ENCODE data around the gene ASIC3.
A peak's percentile ranks its signal among the peaks of the same experiment; 100 is the strongest.

DNA sequence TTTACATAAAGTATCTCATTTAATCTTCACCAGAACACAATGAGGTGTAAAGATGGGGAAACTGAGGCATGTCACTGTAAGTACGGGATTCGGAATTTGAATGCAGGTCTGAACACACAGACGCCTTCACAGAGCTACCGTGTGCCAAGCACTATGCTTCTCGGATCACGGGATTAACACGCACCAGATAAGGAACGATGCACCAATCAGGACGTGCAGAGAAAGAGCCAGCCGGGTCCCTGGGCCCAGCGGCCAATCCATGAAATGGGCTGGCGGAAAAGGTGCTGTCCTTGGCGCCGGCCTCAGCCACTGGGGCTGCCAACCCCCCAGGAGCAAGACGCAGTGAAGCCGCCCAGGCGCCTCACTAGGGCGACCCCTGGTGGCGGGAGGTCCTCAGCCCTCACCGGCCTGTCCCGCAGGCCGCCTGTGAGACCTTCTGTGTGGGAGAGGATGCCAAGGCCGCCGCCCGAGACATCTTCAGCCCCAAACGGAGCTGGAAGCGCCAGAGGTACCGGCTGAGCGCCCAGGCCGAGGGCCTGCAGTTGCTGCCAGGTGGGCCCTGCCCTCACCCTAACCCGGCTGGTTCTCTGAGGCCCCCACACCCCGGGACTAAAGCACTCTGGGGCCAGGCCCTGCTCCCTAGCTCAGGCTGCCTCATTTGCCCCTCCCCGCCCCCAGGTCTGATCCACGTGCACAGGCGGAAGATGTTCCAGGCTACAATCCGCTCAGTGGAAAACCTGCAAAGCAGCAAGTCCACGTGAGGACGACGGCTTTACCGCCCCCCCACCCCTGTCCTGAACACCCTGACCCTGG lies 39.6 kb upstream of the ASIC3 start:
- TF ChIP-seq, protein P1, sequence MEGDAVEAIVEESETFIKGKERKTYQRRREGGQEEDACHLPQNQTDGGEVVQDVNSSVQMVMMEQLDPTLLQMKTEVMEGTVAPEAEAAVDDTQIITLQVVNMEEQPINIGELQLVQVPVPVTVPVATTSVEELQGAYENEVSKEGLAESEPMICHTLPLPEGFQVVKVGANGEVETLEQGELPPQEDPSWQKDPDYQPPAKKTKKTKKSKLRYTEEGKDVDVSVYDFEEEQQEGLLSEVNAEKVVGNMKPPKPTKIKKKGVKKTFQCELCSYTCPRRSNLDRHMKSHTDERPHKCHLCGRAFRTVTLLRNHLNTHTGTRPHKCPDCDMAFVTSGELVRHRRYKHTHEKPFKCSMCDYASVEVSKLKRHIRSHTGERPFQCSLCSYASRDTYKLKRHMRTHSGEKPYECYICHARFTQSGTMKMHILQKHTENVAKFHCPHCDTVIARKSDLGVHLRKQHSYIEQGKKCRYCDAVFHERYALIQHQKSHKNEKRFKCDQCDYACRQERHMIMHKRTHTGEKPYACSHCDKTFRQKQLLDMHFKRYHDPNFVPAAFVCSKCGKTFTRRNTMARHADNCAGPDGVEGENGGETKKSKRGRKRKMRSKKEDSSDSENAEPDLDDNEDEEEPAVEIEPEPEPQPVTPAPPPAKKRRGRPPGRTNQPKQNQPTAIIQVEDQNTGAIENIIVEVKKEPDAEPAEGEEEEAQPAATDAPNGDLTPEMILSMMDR (IDR thresholded peaks at IDR 0.05 in 8 of 11, conservative IDR thresholded peaks at IDR 0.05 in 3 of 11): peak; percentile 20 to 93 (median 83)
- no peak for TF ChIP-seq POLR2A (IDR thresholded peaks at IDR 0.05)
